Hepatic stellate cell (primary cell): ENCODE results near the gene FBXL12.
"Not testable (repeated sequence)": the region's sequence is repeated elsewhere in the genome, so short reads cannot be mapped to it uniquely, and the experiment has no call there.

Source experiments
- DNase-seq: peaks from one replicate; pipeline ENCODE4 v3.0.0; 2011; ENCODE audit warnings: low spot score

FBXL12 gene

GRCh38 chr19:9838324-9838723 is 19.4 kb upstream of the FBXL12 start:
- no peak for DNase-seq

GRCh38 chr19:9836021-9836420 is 17.1 kb upstream of the FBXL12 start:
- peak; percentile 50 for DNase-seq

GRCh38 chr19:9835507-9835949 is 16.6 kb upstream of the FBXL12 start:
- DNase-seq, result no peak

GRCh38 chr19:9834726-9835506 is 16.0 kb upstream of the FBXL12 start, which contains the start of gene PIN1:
Gene PIN1, plus strand, starts transcription at chr19:9835318. Its CDS starts 27 bp downstream, at chr19:9835345.
- peak; percentile 100 for DNase-seq

GRCh38 chr19:9834307-9834725 is 15.4 kb upstream of the FBXL12 start:
- no peak for DNase-seq

- DNase-seq, result no peak
Observed at GRCh38 chr19:9828551-9829063, 9.7 kb upstream of the FBXL12 start.

- peak; percentile 97 for DNase-seq
Observed at GRCh38 chr19:9827289-9828238, 8.7 kb upstream of the FBXL12 start, which contains the start of gene UBL5. Gene UBL5, plus strand, starts transcription at chr19:9827918. Its CDS starts 420 bp downstream, at chr19:9828338.

- no peak for DNase-seq
Observed at GRCh38 chr19:9823816-9824215, 4.9 kb upstream of the FBXL12 start.

GRCh38 chr19:9820034-9820433 is 1.2 kb upstream of the FBXL12 start:
- DNase-seq, result not testable (repeated sequence)

- no peak for DNase-seq
Observed at GRCh38 chr19:9819596-9819909, 674 bp upstream of the FBXL12 start.

GRCh38 chr19:9818175-9818733 is 625 bp downstream of the FBXL12 start:
- no peak for DNase-seq

- DNase-seq, result no peak
Observed at GRCh38 chr19:9811139-9811538, 7.7 kb downstream of the FBXL12 start.

- DNase-seq, result no peak
Observed at GRCh38 chr19:9808855-9809824, 9.7 kb downstream of the FBXL12 start.

- DNase-seq, result no peak
Observed at GRCh38 chr19:9806803-9807202, 12.1 kb downstream of the FBXL12 start.

- no peak for DNase-seq
Observed at GRCh38 chr19:9801976-9802375, 16.9 kb downstream of the FBXL12 start.

- no peak for DNase-seq
Observed at GRCh38 chr19:9799162-9799561, 19.7 kb downstream of the FBXL12 start.

GRCh38 chr19:9797871-9798270 is 21.0 kb downstream of the FBXL12 start:
- DNase-seq, result no peak

GRCh38 chr19:9796113-9796773 is 22.6 kb downstream of the FBXL12 start:
- DNase-seq, result peak; percentile 76

GRCh38 chr19:9793071-9793591 is 25.7 kb downstream of the FBXL12 start:
- DNase-seq, result peak; percentile 24
